GM21717 (cell line): ENCODE results near the gene HINFP.
A peak's percentile ranks its signal among the peaks of the same experiment; 100 is the strongest.
"Not testable (repeated sequence)": the region's sequence is repeated elsewhere in the genome, so short reads cannot be mapped to it uniquely, and the experiment has no call there.

ENCODE experiments used
- ATAC-seq: cut with Tn5 transposase; IDR thresholded peaks from one replicate; pipeline ENCODE4 v1.9.1; 2021; ENCODE audit warnings: mild to moderate bottlenecking, moderate library complexity; ENCODE audit not compliant: unreplicated experiment

The HINFP gene

GRCh38 chr11:119100246-119100970, 21.0 kb upstream of the HINFP start:
- ATAC-seq, result no peak

GRCh38 chr11:119100994-119101758, 20.2 kb upstream of the HINFP start:
- ATAC-seq, result peak; percentile 11

- ATAC-seq, result peak; percentile 72
These were observed 19.5 kb upstream of the HINFP start, which contains the start of gene DPAGT1 for GRCh38 chr11:119101759-119102423. TSS of gene DPAGT1 (minus strand) at chr11:119101853. CDS start at chr11:119101655, 198 bp downstream.

GRCh38 chr11:119103161-119103664, 18.2 kb upstream of the HINFP start:
- not testable (repeated sequence) for ATAC-seq

- no peak for ATAC-seq
These were observed 17.6 kb upstream of the HINFP start for GRCh38 chr11:119103793-119104192.

- peak; percentile 65 for ATAC-seq
These were observed 14.5 kb upstream of the HINFP start, which contains the start of gene C2CD2L for GRCh38 chr11:119106564-119107537. TSS of gene C2CD2L (plus strand) at chr11:119107344. CDS start at chr11:119107742, 398 bp downstream.

- ATAC-seq, result peak; percentile 6
These were observed 13.7 kb upstream of the HINFP start for GRCh38 chr11:119107538-119108145.

GRCh38 chr11:119108146-119108856, 13.1 kb upstream of the HINFP start:
- peak; percentile 3 for ATAC-seq

- no peak for ATAC-seq
These were observed 12.5 kb upstream of the HINFP start for GRCh38 chr11:119108857-119109221.

- ATAC-seq, result no peak
These were observed 11.5 kb upstream of the HINFP start for GRCh38 chr11:119109843-119110242.

GRCh38 chr11:119110439-119110838, 10.9 kb upstream of the HINFP start:
- ATAC-seq, result no peak

GRCh38 chr11:119111361-119111925, 9.9 kb upstream of the HINFP start:
- no peak for ATAC-seq

GRCh38 chr11:119112314-119113020, 8.9 kb upstream of the HINFP start:
- ATAC-seq, result no peak

GRCh38 chr11:119113716-119114115, 7.7 kb upstream of the HINFP start:
- ATAC-seq, result no peak

GRCh38 chr11:119114351-119114750, 7.0 kb upstream of the HINFP start:
- no peak for ATAC-seq

- ATAC-seq, result no peak
These were observed 5.7 kb upstream of the HINFP start for GRCh38 chr11:119115484-119116234.

- ATAC-seq, result no peak
These were observed 5.2 kb upstream of the HINFP start for GRCh38 chr11:119116235-119116594.

GRCh38 chr11:119116601-119117000, 4.8 kb upstream of the HINFP start:
- ATAC-seq, result no peak
